B cell (primary cell): ENCODE data around the gene TMEM131L. TPM values are rescaled to one million over a fixed set of nuclear protein-coding genes. Genes with fewer than 3 reads are reported as not detected.

ENCODE experiments used
- ATAC-seq: fragments of 200-7000 bp; cut with Tn5 transposase; one replicate; pipeline ENCODE4 v1.10.0; 2021; ENCODE audit warnings: low read depth, mild to moderate bottlenecking, moderate number of reproducible peaks, moderate library complexity
- CTCF ChIA-PET: fragments of 350-600 bp; sonication (Branson Sonifier 250); formaldehyde crosslinking; loops from one replicate; lab custom pipeline; 2021; ENCODE audit warnings: antibody characterized with exemption, inconsistent platforms; lab: Charles Lee
- POLR2A ChIA-PET: fragments of 350-600 bp; sonication (Branson Sonifier 250); formaldehyde crosslinking; loops from one replicate; lab custom pipeline; 2021; ENCODE audit warnings: antibody characterized with exemption; lab: Charles Lee
- DNase-seq: peaks from one replicate; pipeline ENCODE4 v3.0.0; 2013
- H2AFZ ChIP-seq: 2 replicates; pipeline ENCODE4 v1.6.1; 2012; ENCODE audit warnings: mild to moderate bottlenecking, low read depth, low read length; ENCODE audit not compliant: insufficient read depth, poor library complexity, severe bottlenecking
- H3K27ac ChIP-seq, 2 donors: 1 replicate in 1 of 2; 2 replicates in 1 of 2; pipeline ENCODE4 v1.5.1; 2012 to 2013; ENCODE audit warnings: low read length in 2 of 2, mild to moderate bottlenecking in 2 of 2, moderate library complexity in 1 of 2
- H3K27me3 ChIP-seq, 4 experiments: fragments of 200-600 bp in 1 of 4; sonication (generic) in 1 of 4; replicated peaks in 1 of 4; 1 replicate in 2 of 4; 2 replicates in 2 of 4; pipeline versions ENCODE4 v1.6.1 to v1.7.0; 2013 to 2016; ENCODE audit warnings: low read length in 3 of 4, mild to moderate bottlenecking in 2 of 4, mixed read lengths in 1 of 4, moderate library complexity in 1 of 4; ENCODE audit not compliant: insufficient read depth in 4 of 4, control insufficient read depth in 3 of 4; ENCODE audit errors: control extremely low read depth in 1 of 4
- H3K36me3 ChIP-seq, 2 experiments: replicated peaks in 1 of 2; 1 replicate in 1 of 2; 2 replicates in 1 of 2; pipeline versions ENCODE4 v1.6.1 to v1.7.1; 2013; ENCODE audit warnings: low read length in 1 of 2; ENCODE audit not compliant: insufficient read depth in 2 of 2, control insufficient read depth in 1 of 2; ENCODE audit errors: control extremely low read depth in 1 of 2, extremely low read depth in 1 of 2
- H3K4me1 ChIP-seq, 2 donors: fragments of 200-600 bp in 1 of 2; sonication (generic) in 1 of 2; 1 replicate in 1 of 2; 2 replicates in 1 of 2; pipeline versions ENCODE4 v1.5.1 to v1.6.1; 2013 to 2017; ENCODE audit warnings: low read length in 2 of 2; ENCODE audit not compliant: control insufficient read depth in 2 of 2, insufficient read depth in 2 of 2
- H3K4me2 ChIP-seq: replicated peaks from 2 replicates; pipeline ENCODE3; 2012; ENCODE audit warnings: mild to moderate bottlenecking, low read depth, low read length; ENCODE audit not compliant: poor library complexity, severe bottlenecking
- H3K4me3 ChIP-seq, 5 experiments: fragments of 200-600 bp in 1 of 5; sonication (generic) in 1 of 5; 1 replicate in 3 of 5; 2 replicates in 2 of 5; pipeline versions ENCODE4 v1.5.1 to v1.7.0; 2011 to 2016; ENCODE audit warnings: low read length in 4 of 5, mild to moderate bottlenecking in 4 of 5, low read depth in 2 of 5, control low read depth in 1 of 5, moderate library complexity in 1 of 5; ENCODE audit not compliant: insufficient read depth in 1 of 5; ENCODE audit errors: control extremely low read depth in 1 of 5, extremely low read depth in 1 of 5
- H3K79me2 ChIP-seq: fragments of 200-600 bp; sonication (generic); one replicate; pipeline ENCODE4 v1.6.0; 2016; ENCODE audit warnings: low read length; ENCODE audit not compliant: control insufficient read depth, insufficient read depth
- H3K9ac ChIP-seq: fragments of 200-600 bp; sonication (generic); 2 replicates; pipeline ENCODE4 v1.6.1; 2017; ENCODE audit warnings: mild to moderate bottlenecking, low read length, moderate library complexity
- H3K9me3 ChIP-seq, 3 donors: one replicate each; pipeline versions ENCODE4 v1.6.1 to v1.7.1; 2013; ENCODE audit warnings: low read length in 2 of 3; ENCODE audit not compliant: control insufficient read depth in 2 of 3, insufficient read depth in 1 of 3; ENCODE audit errors: control extremely low read depth in 1 of 3
- H4K20me1 ChIP-seq: 2 replicates; pipeline ENCODE4 v1.6.0; 2012; ENCODE audit warnings: mild to moderate bottlenecking, low read length; ENCODE audit not compliant: insufficient read depth, control insufficient read depth, poor library complexity, severe bottlenecking
- H3K27ac Mint-ChIP-seq: one replicate; pipeline ENCODE4 v1.8.0; 2021; ENCODE audit warnings: mixed read lengths
- H3K27me3 Mint-ChIP-seq: one replicate; pipeline ENCODE4 v1.8.0; 2021; ENCODE audit warnings: mixed read lengths
- H3K4me1 Mint-ChIP-seq: one replicate; pipeline ENCODE4 v1.8.0; 2021; ENCODE audit warnings: mixed read lengths
- H3K4me3 Mint-ChIP-seq: one replicate; pipeline ENCODE4 v1.8.0; 2021; ENCODE audit warnings: mixed read lengths
- H3K9me3 Mint-ChIP-seq: one replicate; pipeline ENCODE4 v1.8.0; 2022; ENCODE audit warnings: mixed read lengths; ENCODE audit not compliant: insufficient read depth
- EZH2 ChIP-seq: IDR thresholded peaks from 2 replicates; pipeline ENCODE4 v1.6.1; 2012; ENCODE audit warnings: borderline replicate concordance, low read depth, mild to moderate bottlenecking, moderate library complexity, low read length; ENCODE audit not compliant: insufficient read depth, poor library complexity, severe bottlenecking
- WGBS: methylation state at CpG from one replicate; pipeline ENCODE4 v1.1.5; 2013; ENCODE audit warnings: missing lambda C conversion rate; ENCODE audit not compliant: insufficient coverage; 5-methylcytosine and 5-hydroxymethylcytosine counted together
- intact Hi-C: fragments of 100-400 bp; cut with micrococcal nuclease; formaldehyde crosslinking; loops from one replicate; pipeline ENCODE4 v1.10.0; 2022
- polyA plus RNA-seq: library from polyadenylated mRNA; depleted of rRNA; stranded (reverse); fragments of >200 nt; gene quantifications from 2 replicates; pipeline ENCODE4 v1.2.3, GENCODE V29; 2012
- total RNA-seq, 2 donors: library from RNA; stranded (reverse); fragments of 120-200 nt in 1 of 2; gene quantifications; 1 replicate in 1 of 2; 2 replicates in 1 of 2; pipeline versions ENCODE4 v1.2.3 to v1.2.4, GENCODE V29; 2013 to 2022
- TF ChIP-seq, protein P1 (sequence below): fragments of 200-600 bp; IDR thresholded peaks from one replicate; pipeline ENCODE4 v1.8.0; 2022; ENCODE audit warnings: antibody characterized with exemption, mild to moderate bottlenecking

The TMEM131L gene
- total and polyA plus RNA-seq, 2 donors (not counting 1 experiment from before 2014, with no cell fraction given) = 56.4 to 120 TPM

DNA sequence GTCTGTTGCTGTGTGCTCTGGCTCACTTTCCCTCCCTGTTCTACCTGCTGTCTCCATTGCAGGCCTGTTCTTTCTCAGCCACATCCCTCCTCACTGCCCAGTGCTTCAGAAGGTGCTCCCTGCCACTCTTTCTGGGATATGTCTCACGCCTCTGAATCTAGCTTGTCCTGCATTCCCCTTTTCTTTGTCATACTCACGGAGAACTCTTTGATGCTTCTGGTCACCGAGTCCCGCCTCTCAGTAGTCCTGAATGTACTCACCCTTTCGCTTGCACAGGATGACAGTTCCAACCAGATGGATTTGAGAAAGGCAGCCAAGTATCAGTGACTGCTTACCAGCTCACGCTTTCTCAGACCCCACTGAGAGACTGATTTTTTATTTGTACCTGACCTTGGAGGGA, 152.7 kb downstream of the TMEM131L start:
- TF ChIP-seq, protein P1, sequence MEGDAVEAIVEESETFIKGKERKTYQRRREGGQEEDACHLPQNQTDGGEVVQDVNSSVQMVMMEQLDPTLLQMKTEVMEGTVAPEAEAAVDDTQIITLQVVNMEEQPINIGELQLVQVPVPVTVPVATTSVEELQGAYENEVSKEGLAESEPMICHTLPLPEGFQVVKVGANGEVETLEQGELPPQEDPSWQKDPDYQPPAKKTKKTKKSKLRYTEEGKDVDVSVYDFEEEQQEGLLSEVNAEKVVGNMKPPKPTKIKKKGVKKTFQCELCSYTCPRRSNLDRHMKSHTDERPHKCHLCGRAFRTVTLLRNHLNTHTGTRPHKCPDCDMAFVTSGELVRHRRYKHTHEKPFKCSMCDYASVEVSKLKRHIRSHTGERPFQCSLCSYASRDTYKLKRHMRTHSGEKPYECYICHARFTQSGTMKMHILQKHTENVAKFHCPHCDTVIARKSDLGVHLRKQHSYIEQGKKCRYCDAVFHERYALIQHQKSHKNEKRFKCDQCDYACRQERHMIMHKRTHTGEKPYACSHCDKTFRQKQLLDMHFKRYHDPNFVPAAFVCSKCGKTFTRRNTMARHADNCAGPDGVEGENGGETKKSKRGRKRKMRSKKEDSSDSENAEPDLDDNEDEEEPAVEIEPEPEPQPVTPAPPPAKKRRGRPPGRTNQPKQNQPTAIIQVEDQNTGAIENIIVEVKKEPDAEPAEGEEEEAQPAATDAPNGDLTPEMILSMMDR = no peak
- no peak for TF ChIP-seq EZH2
- 100% methylated on average over 5 of the region's 6 CpGs for WGBS
- no peaks in the 10 kb centered on the region for H3K27me3 Mint-ChIP-seq
- H3K4me3 ChIP-seq = no peak overlapping the region
- intact Hi-C loops = no loop called here
- no peak overlapping the region for H3K9ac ChIP-seq
- no peak for DNase-seq
- H3K27ac Mint-ChIP-seq = peak overlapping the region; percentile 7
- no peaks in the 10 kb centered on the region for H3K9me3 ChIP-seq
- H3K4me2 ChIP-seq = no peak overlapping the region
- H3K4me3 Mint-ChIP-seq = no peak overlapping the region
- H3K4me1 Mint-ChIP-seq = peaks cover 4% of the 10 kb centered on the region
- ChIA-PET POLR2A (no interaction called here), CTCF (no interaction called here)
- H3K27me3 ChIP-seq = no peaks in the 10 kb centered on the region
- no peak for ATAC-seq
- peaks cover 46% of the 10 kb centered on the region for H3K79me2 ChIP-seq
- H2AFZ ChIP-seq = no peak overlapping the region
- peaks cover 76% of the 10 kb centered on the region for H4K20me1 ChIP-seq
- H3K36me3 ChIP-seq = peaks cover 7 to 96% of the 10 kb centered on the region in 2 experiments
- no peaks in the 10 kb centered on the region for H3K4me1 ChIP-seq
- no peak overlapping the region for H3K27ac ChIP-seq
- no peaks in the 10 kb centered on the region for H3K9me3 Mint-ChIP-seq

DNA sequence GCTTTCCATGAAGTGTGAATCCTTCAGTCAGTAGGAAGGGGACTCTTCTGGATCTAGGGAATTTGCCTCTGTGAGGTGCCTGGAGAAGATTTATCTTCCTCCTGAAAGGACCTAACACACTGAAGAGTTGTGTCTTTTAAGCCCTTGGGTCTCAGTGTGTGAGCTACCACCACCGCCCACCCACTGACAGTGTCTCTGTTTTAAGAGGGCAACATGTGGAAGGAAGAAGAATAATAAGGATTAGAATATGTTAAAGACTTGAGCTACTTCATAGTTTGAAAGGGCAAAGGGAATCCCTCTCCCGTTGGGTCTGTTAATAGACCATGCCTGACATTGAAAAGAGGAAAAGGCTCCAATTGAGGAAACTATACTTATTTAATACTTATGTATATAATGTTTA, 153.7 kb downstream of the TMEM131L start:
- TF ChIP-seq, protein P1 = no peak
- no peak for TF ChIP-seq EZH2
- intact Hi-C loops = no loop called here
- CTCF ChIA-PET = interaction anchor here (1.7 kb wide), 1 partner anchor 15 kb away, joined by 4 read pairs; no protein-coding TSS in a partner anchor
- DNase-seq = no peak
- no CpG with 5 or more reads among the region's 2 CpGs for WGBS
- H3K36me3 ChIP-seq = peaks cover 9 to 96% of the 10 kb centered on the region in 2 experiments
- H3K27ac ChIP-seq = no peak overlapping the region
- H3K27ac Mint-ChIP-seq = peak overlapping the region; percentile 56
- H2AFZ ChIP-seq = no peak overlapping the region
- H4K20me1 ChIP-seq = peaks cover 75% of the 10 kb centered on the region
- no peaks in the 10 kb centered on the region for H3K4me1 ChIP-seq
- no peak overlapping the region for H3K4me2 ChIP-seq
- H3K9ac ChIP-seq = no peak overlapping the region
- no peak for ATAC-seq
- H3K4me1 Mint-ChIP-seq = peaks cover 4% of the 10 kb centered on the region
- no peaks in the 10 kb centered on the region for H3K27me3 Mint-ChIP-seq
- H3K4me3 Mint-ChIP-seq = no peak overlapping the region
- POLR2A ChIA-PET = no interaction called here
- no peaks in the 10 kb centered on the region for H3K9me3 Mint-ChIP-seq
- H3K9me3 ChIP-seq = no peaks in the 10 kb centered on the region
- H3K27me3 ChIP-seq = no peaks in the 10 kb centered on the region
- peaks cover 38% of the 10 kb centered on the region for H3K79me2 ChIP-seq
- no peak overlapping the region for H3K4me3 ChIP-seq
